ENCODE results near the gene SLC16A8. TPM values are rescaled to one million over a fixed set of nuclear protein-coding genes. Genes with fewer than 3 reads are reported as not detected.

Gene SLC16A8
- total RNA-seq, 1 experiment from 2014 or later, result not detected

DNA sequence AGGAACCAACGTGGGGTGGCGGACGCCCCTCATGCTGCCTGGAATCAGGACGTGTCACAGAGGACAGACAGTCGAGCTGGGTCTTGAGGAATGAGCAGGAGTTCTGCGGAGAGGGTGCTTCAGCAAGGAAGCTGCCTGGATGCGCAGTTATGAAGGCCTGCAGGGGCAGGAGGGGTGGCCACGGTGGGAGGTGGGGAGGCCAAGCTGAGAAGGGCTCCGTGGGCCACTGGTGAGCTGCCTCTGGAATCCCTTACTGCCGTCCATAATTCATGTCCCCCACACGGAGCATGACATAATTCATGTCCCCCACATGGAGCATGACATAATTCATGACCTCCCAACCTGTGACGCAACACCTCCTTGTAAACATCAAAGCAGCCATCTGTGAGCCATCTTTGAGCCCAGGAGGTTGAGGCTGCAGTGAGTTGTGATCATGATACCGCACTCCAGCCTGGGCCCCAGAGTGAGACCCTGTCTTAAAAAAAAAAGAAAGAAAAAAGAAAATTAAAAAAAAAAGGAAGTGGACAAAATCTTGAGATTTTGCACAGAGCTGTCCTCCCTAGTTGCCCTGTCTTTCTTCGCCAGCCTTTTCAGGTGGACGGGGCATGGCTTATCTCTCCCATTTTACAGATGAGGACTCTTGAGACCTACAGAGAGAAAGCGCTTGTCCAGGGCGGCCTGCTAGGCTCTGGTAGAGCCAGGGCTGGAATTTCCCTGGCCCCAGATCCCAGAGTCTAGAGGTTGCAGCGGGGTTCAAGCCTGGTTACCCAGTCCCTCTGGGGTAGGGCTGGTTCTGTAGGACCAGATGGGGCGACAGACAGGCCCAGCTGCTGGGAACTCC lies 51.1 kb downstream of the SLC16A8 start:
- peak; percentile 19 for DNase-seq (ENCODE audit: low read depth)

- no peak for DNase-seq (ENCODE audit: low read depth)
Observed at GRCh38 chr22:38031491-38031890, 52.5 kb downstream of the SLC16A8 start.

DNA sequence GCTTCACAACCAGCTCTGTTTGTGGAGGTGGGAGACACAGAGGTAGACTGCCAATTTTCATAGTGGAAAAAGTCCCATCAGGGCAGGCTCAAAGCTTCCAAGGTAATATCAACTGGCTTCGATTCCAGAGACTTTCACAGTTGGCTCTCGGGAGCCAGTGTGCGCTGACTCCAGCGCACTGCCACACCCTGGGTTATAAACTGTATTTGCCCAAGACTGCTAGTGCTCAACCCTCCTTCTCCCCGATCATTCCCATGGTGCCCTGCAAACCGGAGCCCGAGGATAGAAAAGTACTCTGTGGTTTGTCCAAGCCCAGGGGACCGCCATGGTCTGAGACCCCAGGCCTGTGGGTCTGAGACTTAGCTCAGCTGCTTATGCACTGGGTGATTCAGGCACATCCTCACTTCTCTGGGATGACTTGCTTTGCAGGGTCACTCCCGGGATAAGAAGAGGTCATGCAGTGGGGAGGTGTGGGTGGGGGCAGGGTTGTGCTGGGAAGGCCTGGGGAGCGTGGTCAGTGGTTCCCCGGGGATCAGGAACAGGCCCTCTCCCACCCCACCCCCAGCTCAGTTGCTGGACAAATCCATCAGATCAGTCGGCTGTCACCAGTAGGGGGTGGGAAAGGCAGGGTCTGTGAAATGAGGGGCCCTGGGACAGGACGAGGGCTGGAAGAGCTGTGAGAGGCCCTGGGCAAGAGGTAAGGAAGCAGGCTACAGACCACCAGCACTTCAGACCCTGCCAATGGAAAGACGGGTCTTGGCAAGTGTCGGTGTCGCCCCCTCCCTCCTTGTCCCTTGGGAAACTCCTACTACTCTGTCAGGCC lies 53.5 kb downstream of the SLC16A8 start:
- no peak for DNase-seq (ENCODE audit: low read depth)

GRCh38 chr22:38029901-38030300 lies 54.1 kb downstream of the SLC16A8 start:
- DNase-seq (ENCODE audit: low read depth), result no peak

DNA sequence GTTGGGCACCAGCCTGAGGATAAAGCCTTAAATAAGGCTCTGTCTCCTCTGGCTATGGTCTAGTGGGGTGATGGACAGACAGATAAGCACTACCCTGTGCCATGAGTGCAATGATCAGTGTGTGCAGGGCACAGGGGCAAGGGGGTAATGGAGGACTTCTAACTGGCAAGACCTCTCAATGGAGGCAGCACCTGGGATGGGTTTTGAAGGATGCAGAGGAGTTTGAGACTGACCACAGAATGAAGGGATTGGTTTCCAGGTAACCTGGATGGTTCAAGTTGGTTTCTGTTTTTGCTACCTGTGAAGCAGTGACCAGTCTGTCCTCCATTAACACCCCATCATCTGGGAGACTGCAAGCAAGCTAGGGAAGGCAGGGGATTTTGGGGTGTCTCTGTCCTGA lies 54.6 kb downstream of the SLC16A8 start:
- no peak for DNase-seq (ENCODE audit: low read depth)

DNA sequence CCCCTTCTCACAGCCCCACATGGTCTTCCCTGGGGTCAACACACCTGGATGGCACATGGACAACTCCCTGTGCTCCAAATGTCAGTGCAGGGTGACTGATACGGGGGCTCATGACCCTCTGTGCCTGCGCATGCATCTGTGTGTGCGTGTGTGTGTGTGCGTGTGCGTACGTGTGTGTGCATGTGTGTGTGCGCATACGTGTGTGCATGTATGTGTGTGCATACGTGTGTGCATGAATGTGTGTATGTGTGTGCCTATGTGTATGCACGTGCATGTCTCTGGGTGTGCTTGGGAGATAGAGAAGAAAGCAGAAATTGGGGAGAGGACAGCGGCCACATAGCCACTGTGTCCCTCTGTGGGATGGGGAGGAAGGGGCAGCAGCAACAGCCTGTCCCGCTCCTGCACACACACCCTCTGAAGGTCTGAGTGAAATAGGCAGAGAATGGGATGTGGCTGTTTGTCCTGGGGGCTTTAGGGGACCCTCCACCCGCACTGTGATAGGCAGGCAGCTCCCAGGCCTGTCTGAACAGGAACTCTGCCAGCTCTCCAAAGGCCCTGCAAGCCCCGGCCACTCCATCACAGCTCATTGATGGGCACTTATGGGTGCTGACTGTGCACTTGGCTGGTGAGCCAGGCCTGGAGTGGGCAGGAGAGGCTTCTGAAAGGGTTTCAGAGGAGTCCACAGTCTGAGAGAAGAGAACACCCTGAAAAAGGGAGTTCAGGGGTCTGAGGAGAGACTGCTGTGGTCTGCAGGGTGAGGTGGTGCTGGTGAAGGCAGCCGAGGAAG lies 55.4 kb downstream of the SLC16A8 start:
- DNase-seq (ENCODE audit: low read depth), result no peak

Other genes starting within 250 kb of the SLC16A8 start
- 29.1 and 38.1 TPM in 2 replicates for gene ANKRD54, start 239.8 kb downstream of the SLC16A8 start, total RNA-seq (2014; rRNA removed; shearing (Covaris generic))
- gene EIF3L, start 234.8 kb downstream of the SLC16A8 start, total RNA-seq (2014; rRNA removed; shearing (Covaris generic)), result 570 and 657 TPM in 2 replicates
- 57.8 and 69.2 TPM in 2 replicates for gene MICALL1, start 177.9 kb downstream of the SLC16A8 start, total RNA-seq (2014; rRNA removed; shearing (Covaris generic))
- 0.32 TPM in 1 of 2 replicates, not detected in the other for gene C22orf23, start 130.6 kb downstream of the SLC16A8 start, total RNA-seq (2014; rRNA removed; shearing (Covaris generic))
- 141 and 149 TPM in 2 replicates for gene POLR2F, start 130.5 kb downstream of the SLC16A8 start, total RNA-seq (2014; rRNA removed; shearing (Covaris generic))
- gene SOX10, start 99.6 kb downstream of the SLC16A8 start, total RNA-seq (2014; rRNA removed; shearing (Covaris generic)), result not detected in 2 replicates
- 25.4 and 27.0 TPM in 2 replicates for gene PICK1, start 26.8 kb downstream of the SLC16A8 start, total RNA-seq (2014; rRNA removed; shearing (Covaris generic))
- gene BAIAP2L2, start 26.5 kb upstream of the SLC16A8 start, total RNA-seq (2014; rRNA removed; shearing (Covaris generic)), result not detected in 2 replicates
- 2.9 and 3.3 TPM in 2 replicates for gene PLA2G6, start 97.6 kb upstream of the SLC16A8 start, total RNA-seq (2014; rRNA removed; shearing (Covaris generic))
- gene MAFF, start 117.8 kb upstream of the SLC16A8 start, total RNA-seq (2014; rRNA removed; shearing (Covaris generic)), result 15.0 and 18.9 TPM in 2 replicates
- gene TMEM184B, start 188.8 kb upstream of the SLC16A8 start, total RNA-seq (2014; rRNA removed; shearing (Covaris generic)), result 21.5 and 30.3 TPM in 2 replicates
- gene CSNK1E, start 233.2 kb upstream of the SLC16A8 start, total RNA-seq (2014; rRNA removed; shearing (Covaris generic)), result 175 and 206 TPM in 2 replicates